Endothelial cell of umbilical vein (primary cell): Measurements from ENCODE around the gene ABCB10. TPM values are rescaled to one million over a fixed set of nuclear protein-coding genes. Genes with fewer than 3 reads are reported as not detected.

Experiments
- BruUV-seq: library from RNA; stranded (reverse); fragments of 400-500 nt; replicated peaks from 2 replicates; lab custom pipeline; 2021; lab: Mats Ljungman, UMichigan
- CTCF ChIA-PET: fragments of 300-600, 350-600 bp; sonication (Branson Sonifier 250); formaldehyde crosslinking; loops from one replicate; lab custom pipeline; 2021; ENCODE audit warnings: antibody characterized with exemption, inconsistent platforms; lab: Charles Lee
- POLR2A ChIA-PET: fragments of 300-600, 350-600 bp; sonication (Branson Sonifier 250); formaldehyde crosslinking; loops from one replicate; lab custom pipeline; 2021; ENCODE audit warnings: antibody characterized with exemption, inconsistent platforms; lab: Charles Lee
- DNase-seq: peaks from one replicate; pipeline ENCODE4 v3.0.0-alpha.2; 2011; ENCODE audit warnings: low read depth, low spot score
- FAIRE-seq: peaks from 2 replicates; lab custom pipeline; 2011; peaks lifted over from hg19 to GRCh38; lab: Jason Lieb, UNC
- H2AFZ ChIP-seq: 2 replicates; pipeline ENCODE4 v1.6.0; 2012; ENCODE audit warnings: low read depth, low read length, control low read depth, inconsistent platforms
- H3K27ac ChIP-seq: 2 replicates; pipeline ENCODE4 v1.5.1; 2011; ENCODE audit warnings: low read depth, mild to moderate bottlenecking, control low read depth, low read length, moderate library complexity; ENCODE audit not compliant: insufficient read depth
- H3K27me3 ChIP-seq, 2 experiments: 2 replicates each; pipeline versions ENCODE4 v1.6.0 to v1.6.1; 2011; ENCODE audit warnings: low read length in 2 of 2, mixed read lengths in 1 of 2; ENCODE audit not compliant: control insufficient read depth in 2 of 2, insufficient read depth in 2 of 2
- H3K36me3 ChIP-seq, 2 experiments: 2 replicates in 1 of 2; 3 replicates in 1 of 2; pipeline ENCODE4 v1.5.1; 2011; ENCODE audit warnings: low read length in 2 of 2, mild to moderate bottlenecking in 1 of 2, moderate library complexity in 1 of 2; ENCODE audit not compliant: control insufficient read depth in 2 of 2, insufficient read depth in 2 of 2; ENCODE audit errors: extremely low read depth in 1 of 2
- H3K4me1 ChIP-seq: 3 replicates; pipeline ENCODE4 v1.5.1; 2011; ENCODE audit warnings: mild to moderate bottlenecking, low read length; ENCODE audit not compliant: control insufficient read depth, insufficient read depth; ENCODE audit errors: extremely low read depth
- H3K4me2 ChIP-seq: 2 replicates; pipeline ENCODE4 v1.6.1; 2011; ENCODE audit warnings: low read length, control low read depth, mixed read lengths; ENCODE audit not compliant: insufficient read depth
- H3K4me3 ChIP-seq, 3 experiments: fragments of 200-600 bp in 1 of 3; sonication (generic), shearing (Covaris generic) in 1 of 3; replicated peaks in 1 of 3; 2 replicates each; pipeline ENCODE4 v1.5.1; 2011 to 2016; ENCODE audit warnings: control low read depth in 3 of 3, low read length in 3 of 3, mild to moderate bottlenecking in 2 of 3, inconsistent platforms in 1 of 3, low read depth in 1 of 3, moderate library complexity in 1 of 3; ENCODE audit not compliant: insufficient read depth in 1 of 3
- H3K79me2 ChIP-seq: 2 replicates; pipeline ENCODE4 v1.6.0; 2012; ENCODE audit warnings: low read length, inconsistent platforms; ENCODE audit not compliant: control insufficient read depth, insufficient read depth
- H3K9ac ChIP-seq: replicated peaks from 2 replicates; pipeline ENCODE3; 2011; ENCODE audit warnings: low read length, control low read depth; ENCODE audit not compliant: insufficient read depth; ENCODE audit errors: extremely low read depth
- H3K9me1 ChIP-seq: replicated peaks from 3 replicates; pipeline ENCODE4 v1.6.0; 2011; ENCODE audit warnings: mild to moderate bottlenecking, low read length; ENCODE audit not compliant: control insufficient read depth, insufficient read depth; ENCODE audit errors: extremely low read depth
- H3K9me3 ChIP-seq: replicated peaks from 2 replicates; pipeline ENCODE4 v1.5.1; 2012; ENCODE audit warnings: low read length, inconsistent platforms; ENCODE audit not compliant: control insufficient read depth, insufficient read depth
- H4K20me1 ChIP-seq: replicated peaks from 2 replicates; pipeline ENCODE3; 2011; ENCODE audit warnings: mild to moderate bottlenecking, low read length; ENCODE audit not compliant: control insufficient read depth, insufficient read depth; ENCODE audit errors: extremely low read depth
- CTCF ChIP-seq, 2 donors: IDR thresholded peaks; 1 replicate in 1 of 2; 2 replicates in 1 of 2; pipeline ENCODE4 v1.5.1; 2011; ENCODE audit warnings: low read length in 2 of 2, mild to moderate bottlenecking in 2 of 2, moderate library complexity in 2 of 2, control low read depth in 1 of 2, inconsistent platforms in 1 of 2, low read depth in 1 of 2; ENCODE audit not compliant: insufficient read depth in 1 of 2; ENCODE audit errors: extremely low read depth in 1 of 2
- EZH2 ChIP-seq: IDR thresholded peaks from 2 replicates; pipeline ENCODE4 v1.6.1; 2012; ENCODE audit warnings: borderline replicate concordance, low read depth, mild to moderate bottlenecking, moderate library complexity, low read length, inconsistent platforms; ENCODE audit not compliant: severe bottlenecking
- FOS ChIP-seq: IDR thresholded peaks from 2 replicates; pipeline ENCODE4 v1.6.1; 2011; ENCODE audit warnings: mild to moderate bottlenecking, low read length, moderate library complexity, borderline replicate concordance; ENCODE audit not compliant: insufficient read depth
- GATA2 ChIP-seq: IDR thresholded peaks from 2 replicates; pipeline ENCODE4 v1.7.0; 2011; ENCODE audit warnings: low read depth, mild to moderate bottlenecking, moderate library complexity, mixed read lengths, low read length; ENCODE audit not compliant: insufficient read length, insufficient read depth
- JUN ChIP-seq: IDR thresholded peaks from 2 replicates; pipeline ENCODE4 v1.6.1; 2011; ENCODE audit warnings: borderline replicate concordance, low read depth; ENCODE audit not compliant: insufficient read length, insufficient read depth
- MAX ChIP-seq: IDR thresholded peaks from 2 replicates; pipeline ENCODE4 v1.6.1; 2011; ENCODE audit not compliant: insufficient read depth, insufficient read length
- MYC ChIP-seq: IDR thresholded peaks from one replicate; pipeline ENCODE4 v1.6.1; 2011; ENCODE audit warnings: mild to moderate bottlenecking, low read depth, low read length
- POLR2A ChIP-seq: IDR thresholded peaks from 2 replicates; pipeline ENCODE4 v1.6.1; 2012; ENCODE audit warnings: low read depth, mild to moderate bottlenecking, control low read depth, low read length
- POLR2AphosphoS5 ChIP-seq: IDR thresholded peaks from 2 replicates; pipeline ENCODE4 v1.6.1; 2012; ENCODE audit warnings: low read depth, mild to moderate bottlenecking, control low read depth, low read length, moderate library complexity; ENCODE audit not compliant: insufficient read depth
- dilution Hi-C: fragments of 300-500 bp; cut with MboI; formaldehyde crosslinking; loops from one replicate; pipeline ENCODE4 v1.15.0; 2019; ENCODE audit warnings: low sequenced_read_pairs; ENCODE audit not compliant: extremely low pct_ligation_motif_present
- intact Hi-C: fragments of 100-400 bp; cut with micrococcal nuclease; formaldehyde crosslinking; loops from one replicate; pipeline ENCODE4 v1.10.0; 2022
- polyA plus RNA-seq, 4 experiments: library from polyadenylated mRNA; depleted of rRNA in 3 of 4; stranded (reverse) in 3 of 4; unstranded in 1 of 4; fragments of >200 nt; gene quantifications; 2 replicates each; pipeline versions ENCODE4 v1.2.1 to v1.2.3, GENCODE V29; 2011 to 2012; ENCODE audit warnings: missing spikeins in 1 of 4
- total RNA-seq: library from RNA; stranded (reverse); gene quantifications from 2 replicates; pipeline ENCODE4 v1.2.3, GENCODE V29; 2021

The ABCB10 gene
- total and polyA plus RNA-seq, 2 donors (not counting 3 experiments of a cell fraction or from before 2014, with no cell fraction given): 6.0 to 19.4 TPM

- H3K79me2 ChIP-seq: no peaks in the 10 kb centered on the region
- CTCF ChIA-PET: interaction anchor here (0.5 kb wide), 1 partner anchor 12 kb away, joined by 3 read pairs; no protein-coding TSS in a partner anchor
- no peak for FAIRE-seq
Observed at GRCh38 chr1:229585338-229585737, 26.8 kb upstream of the ABCB10 start.

More at GRCh38 chr1:229585338-229585737, 26.8 kb upstream of the ABCB10 start:
- DNase-seq: no peak
- no peak overlapping the region for H3K27ac ChIP-seq
- no peaks in the 10 kb centered on the region for H3K36me3 ChIP-seq
- no peaks in the 10 kb centered on the region for H3K27me3 ChIP-seq
- no peak for TF ChIP-seq JUN
- no peak for TF ChIP-seq FOS
- no peak for TF ChIP-seq POLR2A
- no peak for TF ChIP-seq CTCF (IDR thresholded peaks at IDR 0.05; ENCODE audit: extremely low read depth in 1 of 2, insufficient read depth in 1 of 2, low read depth in 1 of 2, low read length in 2 of 2)
- no peak for TF ChIP-seq GATA2
- TF ChIP-seq POLR2AphosphoS5: no peak
- no peak for TF ChIP-seq EZH2
- no peak for TF ChIP-seq MYC
- TF ChIP-seq MAX: no peak
- dilution Hi-C loops (no loop called here), intact Hi-C loops (no loop called here)
- no peaks in the 10 kb centered on the region for H3K4me1 ChIP-seq
- H3K9me1 ChIP-seq: no peaks in the 10 kb centered on the region
- no peak overlapping the region for H3K9ac ChIP-seq
- no peak overlapping the region for H3K4me2 ChIP-seq
- H4K20me1 ChIP-seq: no peaks in the 10 kb centered on the region
- no peak overlapping the region for H2AFZ ChIP-seq
- no peak overlapping the region for H3K4me3 ChIP-seq
- POLR2A ChIA-PET: interaction anchor here (0.6 kb wide), 1 partner anchor 488 kb away, joined by 3 read pairs; no protein-coding TSS in a partner anchor
- BruUV-seq: no TSS peak
- H3K9me3 ChIP-seq: no peaks in the 10 kb centered on the region
